ENCODE data around the gene TLCD1. TPM values are rescaled to one million over a fixed set of nuclear protein-coding genes. Genes with fewer than 3 reads are reported as not detected.
"Not testable (repeated sequence)": the region's sequence is repeated elsewhere in the genome, so short reads cannot be mapped to it uniquely, and the experiment has no call there.

The TLCD1 gene
- total RNA-seq, 1 donor from 2014 or later = 14.0 TPM

DNA sequence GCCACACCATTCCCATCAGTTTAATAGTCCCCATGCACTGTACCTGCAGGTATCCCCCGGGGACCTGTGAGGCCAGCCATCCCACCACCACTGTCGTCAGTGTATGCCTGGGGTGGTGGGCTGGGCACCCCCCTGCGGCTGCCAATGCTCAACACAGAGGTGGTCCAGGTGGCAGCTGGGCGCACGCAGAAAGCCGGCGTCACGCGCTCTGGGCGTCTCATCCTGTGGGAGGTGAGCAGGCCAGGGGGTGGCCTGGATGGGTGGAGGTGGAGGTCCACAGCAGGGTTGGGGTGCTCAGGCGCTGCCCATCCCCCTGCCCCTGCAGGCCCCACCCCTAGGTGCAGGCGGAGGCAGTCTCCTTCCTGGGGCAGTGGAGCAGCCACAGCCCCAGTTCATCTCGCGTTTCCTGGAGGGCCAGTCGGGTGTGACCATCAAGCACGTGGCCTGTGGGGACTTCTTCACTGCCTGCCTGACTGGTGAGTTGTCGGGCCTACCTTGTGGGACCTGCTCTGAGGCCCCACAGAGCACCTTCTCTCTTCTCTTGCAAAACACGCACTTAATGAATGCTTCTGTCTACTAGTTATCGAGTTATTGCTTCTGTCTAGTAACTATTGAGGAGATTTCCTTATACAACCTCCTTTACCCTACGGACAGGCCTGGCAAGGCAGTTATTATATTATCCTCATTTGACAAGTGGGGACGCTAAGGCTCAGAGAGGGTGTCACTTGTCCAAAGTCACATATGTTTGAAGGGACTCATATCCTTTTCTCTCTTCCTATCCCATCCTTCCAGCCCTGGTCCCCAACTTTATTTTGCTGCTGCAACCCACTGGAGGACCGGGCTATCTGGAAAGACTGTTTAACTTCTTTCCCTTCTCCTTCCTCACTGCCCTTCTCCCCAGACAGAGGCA, 12.0 kb upstream of the TLCD1 start:
- Mint-ChIP-seq H3K27ac (no peak overlapping the region), H3K4me3 (ENCODE audit: low read depth) (no peak overlapping the region), H3K36me3 (ENCODE audit: insufficient read depth) (peaks cover 6% of the 10 kb centered on the region), H3K9me3 (ENCODE audit: low read depth) (no peaks in the 10 kb centered on the region), H3K4me1 (ENCODE audit: low read depth) (peaks cover under 1% of the 10 kb centered on the region), H3K27me3 (no peaks in the 10 kb centered on the region)
- no peak for DNase-seq (ENCODE audit: low spot score, unreplicated experiment)
- TF ChIP-seq CTCF (IDR thresholded peaks at IDR 0.05; ENCODE audit: unreplicated experiment) = no peak

DNA sequence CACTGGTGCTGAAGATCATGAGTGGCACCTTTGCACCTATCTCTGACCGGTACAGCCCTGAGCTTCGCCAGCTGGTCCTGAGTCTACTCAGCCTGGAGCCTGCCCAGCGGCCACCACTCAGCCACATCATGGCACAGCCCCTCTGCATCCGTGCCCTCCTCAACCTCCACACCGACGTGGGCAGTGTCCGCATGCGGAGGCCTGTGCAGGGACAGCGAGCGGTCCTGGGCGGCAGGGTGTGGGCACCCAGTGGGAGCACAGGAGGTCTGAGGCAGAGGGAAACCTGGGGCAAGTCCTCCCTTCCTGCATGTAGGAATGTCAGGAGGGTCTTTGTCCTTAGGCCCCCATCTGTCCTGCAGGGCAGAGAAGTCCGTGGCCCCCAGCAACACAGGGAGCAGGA, 11.3 kb upstream of the TLCD1 start:
- H3K4me3 Mint-ChIP-seq (ENCODE audit: low read depth) = no peak overlapping the region
- H3K36me3 Mint-ChIP-seq (ENCODE audit: insufficient read depth) = peaks cover 6% of the 10 kb centered on the region
- no peaks in the 10 kb centered on the region for H3K27me3 Mint-ChIP-seq
- H3K9me3 Mint-ChIP-seq (ENCODE audit: low read depth) = no peaks in the 10 kb centered on the region
- no peaks in the 10 kb centered on the region for H3K4me1 Mint-ChIP-seq (ENCODE audit: low read depth)
- H3K27ac Mint-ChIP-seq = no peak overlapping the region
- TF ChIP-seq CTCF (IDR thresholded peaks at IDR 0.05; ENCODE audit: unreplicated experiment) = no peak
- DNase-seq (ENCODE audit: low spot score, unreplicated experiment) = no peak

- not testable (repeated sequence) for DNase-seq (ENCODE audit: low spot score, unreplicated experiment); H3K9me3 Mint-ChIP-seq (ENCODE audit: low read depth); H3K4me1 Mint-ChIP-seq (ENCODE audit: low read depth); H3K27me3 Mint-ChIP-seq; H3K27ac Mint-ChIP-seq; H3K4me3 Mint-ChIP-seq (ENCODE audit: low read depth); H3K36me3 Mint-ChIP-seq (ENCODE audit: insufficient read depth)
These were observed 10.1 kb upstream of the TLCD1 start for GRCh38 chr17:28735913-28736769.

GRCh38 chr17:28735242-28735722, 9.2 kb upstream of the TLCD1 start:
- Mint-ChIP-seq H3K27ac (no peak overlapping the region), H3K36me3 (ENCODE audit: insufficient read depth) (peaks cover 6% of the 10 kb centered on the region), H3K4me3 (ENCODE audit: low read depth) (no peak overlapping the region), H3K9me3 (ENCODE audit: low read depth) (no peaks in the 10 kb centered on the region), H3K4me1 (ENCODE audit: low read depth) (no peaks in the 10 kb centered on the region), H3K27me3 (no peaks in the 10 kb centered on the region)
- TF ChIP-seq CTCF (IDR thresholded peaks at IDR 0.05; ENCODE audit: unreplicated experiment) = no peak
- DNase-seq (ENCODE audit: low spot score, unreplicated experiment) = no peak

GRCh38 chr17:28734712-28735241, 8.7 kb upstream of the TLCD1 start:
- H3K36me3 Mint-ChIP-seq (ENCODE audit: insufficient read depth) = peaks cover 5% of the 10 kb centered on the region
- TF ChIP-seq CTCF (IDR thresholded peaks at IDR 0.05; ENCODE audit: unreplicated experiment) = no peak
- no peak overlapping the region for H3K27ac Mint-ChIP-seq
- DNase-seq (ENCODE audit: low spot score, unreplicated experiment) = no peak
- no peaks in the 10 kb centered on the region for H3K27me3 Mint-ChIP-seq
- no peaks in the 10 kb centered on the region for H3K9me3 Mint-ChIP-seq (ENCODE audit: low read depth)
- H3K4me3 Mint-ChIP-seq (ENCODE audit: low read depth) = no peak overlapping the region
- no peaks in the 10 kb centered on the region for H3K4me1 Mint-ChIP-seq (ENCODE audit: low read depth)

Measured in progenitor cell of endocrine pancreas (in vitro differentiated cells).